Neural crest cell (in vitro differentiated cells): ENCODE measurements around the gene RGS10. TPM values are rescaled to one million over a fixed set of nuclear protein-coding genes. Genes with fewer than 3 reads are reported as not detected.

Source experiments
- DNase-seq: peaks from one replicate; pipeline ENCODE4 v3.0.0; 2021; ENCODE audit warnings: low read depth, mixed read lengths, low spot score
- H3K27ac Mint-ChIP-seq: one replicate; pipeline ENCODE4 v1.8.0; 2021; ENCODE audit warnings: mild to moderate bottlenecking, mixed read lengths; ENCODE audit not compliant: unreplicated experiment
- H3K27me3 Mint-ChIP-seq: 2 replicates; pipeline ENCODE4 v1.8.0; 2021; ENCODE audit warnings: low read depth, mild to moderate bottlenecking, mixed read lengths
- H3K36me3 Mint-ChIP-seq: 2 replicates; pipeline ENCODE4 v1.8.0; 2021; ENCODE audit warnings: low read depth, mild to moderate bottlenecking, mixed read lengths
- H3K4me1 Mint-ChIP-seq: 2 replicates; pipeline ENCODE4 v1.8.0; 2021; ENCODE audit warnings: mixed read lengths
- H3K4me3 Mint-ChIP-seq: one replicate; pipeline ENCODE4 v1.8.0; 2021; ENCODE audit warnings: mild to moderate bottlenecking, mixed read lengths
- H3K9me3 Mint-ChIP-seq: 2 replicates; pipeline ENCODE4 v1.8.0; 2021; ENCODE audit warnings: mixed read lengths
- total RNA-seq: library from RNA; stranded (reverse); gene quantifications from 2 replicates; pipeline ENCODE4 v1.2.1, GENCODE V29; 2021
- TF ChIP-seq, protein P1 (sequence below): fragments of 200-600 bp; sonication (generic); conservative IDR thresholded peaks from 2 replicates; pipeline ENCODE4 v1.5.0; 2021; ENCODE audit warnings: antibody characterized with exemption, mild to moderate bottlenecking

Gene RGS10
- total RNA-seq, 1 donor from 2014 or later = 9.5 TPM

DNA sequence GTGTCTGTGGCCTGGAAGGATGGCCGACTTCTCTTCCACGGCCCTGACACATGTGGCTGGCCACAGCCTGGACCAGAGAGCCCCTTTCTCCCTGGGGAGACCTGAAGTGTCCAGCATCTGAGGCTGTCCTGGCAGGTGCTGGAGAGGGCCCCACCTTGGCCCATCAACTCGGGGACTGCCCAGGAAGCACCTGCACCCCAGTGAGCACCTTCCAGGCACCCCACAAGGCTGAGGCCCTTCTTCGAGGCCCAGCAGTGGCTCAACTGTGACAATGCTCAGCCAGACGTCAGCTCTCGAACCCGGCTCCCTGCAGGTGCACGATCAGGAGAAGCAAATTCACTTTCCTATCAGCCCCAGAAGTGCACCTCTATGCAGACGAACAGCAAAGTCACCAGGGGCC is 24.3 kb downstream of the RGS10 start:
- Mint-ChIP-seq H3K27me3 (peaks cover 2% of the 10 kb centered on the region), H3K4me3 (no peak overlapping the region), H3K27ac (no peak overlapping the region), H3K36me3 (no peaks in the 10 kb centered on the region), H3K9me3 (no peaks in the 10 kb centered on the region), H3K4me1 (peaks cover 37% of the 10 kb centered on the region)
- DNase-seq = no peak
- TF ChIP-seq, protein P1, sequence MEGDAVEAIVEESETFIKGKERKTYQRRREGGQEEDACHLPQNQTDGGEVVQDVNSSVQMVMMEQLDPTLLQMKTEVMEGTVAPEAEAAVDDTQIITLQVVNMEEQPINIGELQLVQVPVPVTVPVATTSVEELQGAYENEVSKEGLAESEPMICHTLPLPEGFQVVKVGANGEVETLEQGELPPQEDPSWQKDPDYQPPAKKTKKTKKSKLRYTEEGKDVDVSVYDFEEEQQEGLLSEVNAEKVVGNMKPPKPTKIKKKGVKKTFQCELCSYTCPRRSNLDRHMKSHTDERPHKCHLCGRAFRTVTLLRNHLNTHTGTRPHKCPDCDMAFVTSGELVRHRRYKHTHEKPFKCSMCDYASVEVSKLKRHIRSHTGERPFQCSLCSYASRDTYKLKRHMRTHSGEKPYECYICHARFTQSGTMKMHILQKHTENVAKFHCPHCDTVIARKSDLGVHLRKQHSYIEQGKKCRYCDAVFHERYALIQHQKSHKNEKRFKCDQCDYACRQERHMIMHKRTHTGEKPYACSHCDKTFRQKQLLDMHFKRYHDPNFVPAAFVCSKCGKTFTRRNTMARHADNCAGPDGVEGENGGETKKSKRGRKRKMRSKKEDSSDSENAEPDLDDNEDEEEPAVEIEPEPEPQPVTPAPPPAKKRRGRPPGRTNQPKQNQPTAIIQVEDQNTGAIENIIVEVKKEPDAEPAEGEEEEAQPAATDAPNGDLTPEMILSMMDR = no peak

DNA sequence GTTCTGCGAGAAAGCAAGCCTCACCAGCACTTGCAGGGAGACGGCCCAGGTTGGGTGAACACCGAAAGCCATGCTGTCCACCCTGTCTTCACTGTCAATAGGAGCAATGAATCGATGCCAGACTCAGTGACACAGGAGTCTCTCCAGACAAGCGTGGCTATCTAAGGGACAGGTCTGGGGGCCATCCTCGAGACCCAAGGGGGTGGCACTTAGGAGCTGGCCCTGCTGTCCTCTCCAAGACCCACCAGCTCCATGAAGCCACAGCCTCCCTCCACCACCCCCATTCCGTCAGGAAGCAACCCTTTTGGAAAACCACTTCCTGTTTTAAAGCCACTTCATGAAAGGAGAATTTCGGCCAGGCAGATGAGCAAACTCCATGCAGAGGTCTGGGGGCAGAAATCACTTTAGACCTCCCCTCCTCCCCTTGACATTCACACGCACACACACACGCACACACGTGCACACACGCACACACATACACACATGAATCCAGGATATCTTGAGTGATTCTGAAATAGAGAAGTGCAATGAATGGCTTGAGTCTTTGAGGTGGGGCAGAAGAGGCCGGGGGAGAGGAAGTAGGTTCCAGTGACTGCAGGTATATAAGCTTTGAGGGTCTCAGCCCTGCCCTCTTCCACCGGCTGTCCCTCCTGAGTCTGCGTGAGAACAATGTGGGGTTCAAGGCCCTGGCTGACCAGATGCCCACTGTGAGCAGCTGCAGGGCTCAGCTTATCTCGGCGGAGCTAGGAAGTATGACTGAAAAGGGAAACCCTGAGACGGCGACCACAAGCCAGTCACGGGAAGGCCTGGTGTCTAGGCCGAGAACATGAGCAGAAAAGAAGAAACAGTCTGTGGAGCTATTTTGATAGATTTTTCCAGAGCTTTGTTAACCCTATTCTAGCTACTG is 25.0 kb downstream of the RGS10 start:
- Mint-ChIP-seq H3K27me3 (peaks cover 2% of the 10 kb centered on the region), H3K9me3 (no peaks in the 10 kb centered on the region), H3K4me1 (peaks cover 37% of the 10 kb centered on the region), H3K27ac (no peak overlapping the region), H3K36me3 (no peaks in the 10 kb centered on the region), H3K4me3 (peak overlapping the region; percentile 34)
- TF ChIP-seq, protein P1 = no peak
- DNase-seq = no peak

DNA sequence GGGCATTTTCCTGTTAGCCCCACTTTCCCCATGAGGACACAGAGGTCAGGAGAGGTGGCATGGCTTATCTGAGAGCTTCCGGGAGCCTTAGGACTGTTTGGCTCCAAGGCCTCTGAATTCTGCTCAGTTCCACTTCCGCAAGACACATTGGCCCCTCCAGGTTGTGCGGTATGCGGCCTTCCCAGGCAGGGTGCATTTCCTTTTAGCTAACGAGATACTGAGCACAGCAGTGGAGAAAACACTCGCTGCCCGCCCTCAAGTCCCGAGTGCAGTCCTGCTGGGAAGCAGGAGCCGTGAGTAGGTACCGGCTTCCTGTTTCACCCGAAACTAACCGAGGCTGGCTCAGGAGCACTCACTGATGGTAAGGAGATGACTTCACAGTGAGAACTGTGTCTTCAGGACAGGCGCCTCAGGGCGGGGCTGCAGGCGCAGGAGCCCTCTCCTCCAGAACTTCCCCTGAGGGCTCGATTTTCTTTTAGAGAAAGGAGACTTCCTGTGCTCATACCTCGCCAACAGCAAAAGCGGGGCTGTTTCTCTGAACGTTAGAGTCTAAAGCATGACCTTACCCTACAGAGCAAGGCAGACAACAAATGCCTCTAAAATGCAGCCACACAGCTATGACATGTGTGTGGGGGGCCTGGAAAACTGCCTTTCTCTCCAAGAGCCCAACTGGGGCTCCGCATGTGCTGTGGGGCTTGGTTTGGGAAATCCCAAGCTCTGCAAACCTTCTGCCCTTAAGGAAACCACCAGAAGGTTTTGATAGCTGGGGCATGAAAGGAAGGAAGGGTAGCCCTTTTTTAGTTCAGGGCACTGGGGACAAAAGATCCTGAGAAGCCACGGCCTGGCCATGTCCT is 25.9 kb downstream of the RGS10 start:
- Mint-ChIP-seq H3K4me3 (no peak overlapping the region), H3K27ac (no peak overlapping the region), H3K4me1 (peaks cover 41% of the 10 kb centered on the region), H3K27me3 (peaks cover 2% of the 10 kb centered on the region), H3K9me3 (no peaks in the 10 kb centered on the region), H3K36me3 (no peaks in the 10 kb centered on the region)
- no peak for DNase-seq
- TF ChIP-seq, protein P1 = no peak

DNA sequence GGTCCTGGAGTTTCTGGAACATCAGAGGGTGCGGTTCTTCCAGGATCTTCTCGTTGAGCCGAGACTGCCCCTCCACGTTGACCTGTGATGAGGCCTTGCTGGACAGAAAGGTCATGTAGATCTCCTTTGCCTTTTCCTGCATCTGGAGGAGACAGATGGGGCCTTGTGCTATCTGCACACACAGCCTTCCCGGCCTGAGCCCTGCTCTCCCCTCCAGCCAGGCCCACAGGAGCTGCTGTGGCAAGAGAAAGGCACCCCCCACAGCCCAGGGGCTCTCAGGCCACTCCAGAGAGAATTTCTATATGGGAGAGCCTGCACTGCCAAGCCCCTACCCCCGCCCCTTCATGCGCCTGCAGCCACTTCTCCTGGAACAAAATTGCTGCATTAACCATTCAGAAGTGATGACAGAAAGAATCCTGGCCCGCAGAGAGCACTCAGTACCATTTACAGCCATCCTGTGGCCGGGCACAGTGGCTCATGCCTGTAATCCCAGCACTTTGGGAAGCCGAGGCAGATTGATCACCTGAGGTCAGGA is 26.9 kb downstream of the RGS10 start:
- Mint-ChIP-seq H3K4me3 (no peak overlapping the region), H3K9me3 (no peaks in the 10 kb centered on the region), H3K36me3 (no peaks in the 10 kb centered on the region), H3K4me1 (peaks cover 41% of the 10 kb centered on the region), H3K27me3 (peaks cover 2% of the 10 kb centered on the region), H3K27ac (peak overlapping the region; percentile 43)
- TF ChIP-seq, protein P1 = no peak
- no peak for DNase-seq

DNA sequence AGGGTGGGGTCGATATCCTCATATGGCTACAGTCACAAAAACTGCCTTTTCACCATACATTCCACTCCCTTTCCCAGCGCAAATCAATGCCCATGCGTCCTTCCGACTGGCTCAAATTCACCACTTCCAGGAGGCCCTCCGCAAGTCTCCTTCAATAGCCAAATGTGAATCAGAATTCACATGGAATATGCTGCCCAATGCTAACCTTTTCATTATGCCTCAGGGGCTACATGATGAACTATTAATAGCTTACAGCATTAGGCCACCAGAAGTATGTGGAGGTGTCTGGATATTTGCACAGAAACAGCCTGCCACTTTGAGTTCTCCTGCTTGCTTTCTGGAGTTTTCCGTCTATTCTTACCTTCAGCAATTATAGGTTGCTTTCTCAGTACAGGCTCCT is 27.7 kb downstream of the RGS10 start:
- no peak overlapping the region for H3K4me3 Mint-ChIP-seq
- no peaks in the 10 kb centered on the region for H3K9me3 Mint-ChIP-seq
- peaks cover 2% of the 10 kb centered on the region for H3K27me3 Mint-ChIP-seq
- H3K27ac Mint-ChIP-seq = peak overlapping the region; percentile 43
- DNase-seq = no peak
- H3K36me3 Mint-ChIP-seq = no peaks in the 10 kb centered on the region
- H3K4me1 Mint-ChIP-seq = peaks cover 48% of the 10 kb centered on the region
- TF ChIP-seq, protein P1 = no peak
